Activated CD4-positive, alpha-beta T cell treated with anti-CD3 and anti-CD28 coated beads, Interleukin-2, amount 50 U/mL, for 16 hours (primary cell): ENCODE results near the gene LRRC36.
"Not testable (repeated sequence)": the region's sequence is repeated elsewhere in the genome, so short reads cannot be mapped to it uniquely, and the experiment has no call there.

ENCODE experiments used
- DNase-seq: peaks from one replicate; pipeline ENCODE4 v3.0.0-alpha.2; 2020

Gene LRRC36

GRCh38 chr16:67407176-67407787 is 80.7 kb downstream of the LRRC36 start:
- DNase-seq = no peak

- no peak for DNase-seq
Measured at GRCh38 chr16:67407788-67408452, 81.3 kb downstream of the LRRC36 start.

GRCh38 chr16:67409631-67410030 is 83.0 kb downstream of the LRRC36 start:
- DNase-seq = no peak

- DNase-seq = no peak
Measured at GRCh38 chr16:67411339-67411738, 84.7 kb downstream of the LRRC36 start.

GRCh38 chr16:67412294-67412693 is 85.7 kb downstream of the LRRC36 start:
- DNase-seq = no peak

- no peak for DNase-seq
Measured at GRCh38 chr16:67413978-67414911, 87.6 kb downstream of the LRRC36 start.

- not testable (repeated sequence) for DNase-seq
Measured at GRCh38 chr16:67415421-67415820, 88.8 kb downstream of the LRRC36 start.

GRCh38 chr16:67415872-67416793 is 89.5 kb downstream of the LRRC36 start, which contains the start of gene ZDHHC1:
ZDHHC1 (minus strand) TSS chr16:67416477; CDS start chr16:67407775, 8,702 bp downstream.
- DNase-seq = peak; percentile 41

- no peak for DNase-seq
Measured at GRCh38 chr16:67417333-67418061, 90.9 kb downstream of the LRRC36 start.

GRCh38 chr16:67419502-67419901 is 92.9 kb downstream of the LRRC36 start:
- DNase-seq = no peak

GRCh38 chr16:67419931-67420330 is 93.3 kb downstream of the LRRC36 start:
- no peak for DNase-seq

GRCh38 chr16:67421030-67421429 is 94.4 kb downstream of the LRRC36 start:
- DNase-seq = no peak

GRCh38 chr16:67423015-67423414 is 96.4 kb downstream of the LRRC36 start:
- DNase-seq = no peak

GRCh38 chr16:67423611-67424260 is 97.1 kb downstream of the LRRC36 start:
- DNase-seq = no peak

- no peak for DNase-seq
Measured at GRCh38 chr16:67424261-67424615, 97.6 kb downstream of the LRRC36 start.

GRCh38 chr16:67425061-67425460 is 98.4 kb downstream of the LRRC36 start:
- no peak for DNase-seq

- no peak for DNase-seq
Measured at GRCh38 chr16:67425580-67425979, 99.0 kb downstream of the LRRC36 start.

- DNase-seq = no peak
Measured at GRCh38 chr16:67426022-67426421, 99.4 kb downstream of the LRRC36 start.

- DNase-seq = no peak
Measured at GRCh38 chr16:67426950-67427349, 100.3 kb downstream of the LRRC36 start.

- DNase-seq = peak; percentile 65
Measured at GRCh38 chr16:67428146-67428731, 101.6 kb downstream of the LRRC36 start.
